IPS-11a (cell line): ENCODE results near the gene CHST15.
"Not testable (repeated sequence)": the region's sequence is repeated elsewhere in the genome, so short reads cannot be mapped to it uniquely, and the experiment has no call there.

Source experiments
- H3K4me3 ChIP-seq: one replicate; pipeline ENCODE4 v1.5.1; 2013; ENCODE audit warnings: low read depth, low read length, control low read depth

Gene CHST15

DNA sequence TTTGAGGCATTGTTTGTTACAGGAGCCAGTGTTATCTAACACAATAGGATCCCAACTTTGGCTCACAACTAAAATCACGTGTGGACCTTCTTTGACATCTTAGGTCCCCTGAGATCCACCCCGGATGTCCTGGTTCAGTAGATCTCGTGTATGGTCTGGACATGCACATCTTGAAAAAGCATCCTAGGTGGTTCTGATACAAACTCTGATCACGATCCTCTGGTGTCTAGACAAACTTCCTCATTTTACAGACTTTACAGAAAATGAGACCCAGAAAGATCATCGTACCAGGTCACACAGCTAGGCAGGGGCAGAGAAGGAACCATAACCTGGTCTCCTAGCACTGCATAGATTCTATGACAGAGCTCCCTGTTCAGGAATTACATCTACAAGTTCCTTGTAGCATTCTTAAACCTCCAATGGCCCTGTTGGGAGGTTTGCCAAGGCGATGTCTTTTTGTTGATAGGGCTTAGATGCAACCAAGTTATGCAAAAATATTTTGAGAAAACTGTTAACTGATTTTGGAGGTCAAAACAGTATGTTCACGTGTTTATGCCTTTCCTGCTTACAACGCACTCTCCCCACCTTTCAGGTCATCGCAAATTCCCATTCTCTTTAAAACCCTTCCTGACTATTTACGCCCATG is 30.8 kb upstream of the CHST15 start:
- H3K4me3 ChIP-seq: no peak overlapping the region

DNA sequence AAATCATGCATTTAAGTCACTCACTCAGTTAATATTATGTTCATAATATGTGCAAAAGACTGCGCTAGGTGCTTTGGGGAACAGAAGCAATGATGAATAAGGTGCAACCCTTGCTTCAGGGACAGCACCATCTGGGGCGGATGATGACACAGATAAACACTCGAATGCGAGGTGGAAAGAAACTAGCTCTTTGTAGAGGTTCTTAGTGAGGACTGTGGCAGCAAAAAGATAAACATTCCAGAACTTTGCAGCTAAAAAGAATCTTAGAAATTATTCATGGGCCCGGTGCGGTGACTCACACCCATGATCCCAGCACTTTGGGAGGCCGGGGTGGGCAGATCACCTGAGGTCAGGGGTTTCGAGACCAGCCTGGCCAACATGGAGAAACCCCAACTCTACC is 29.8 kb upstream of the CHST15 start:
- no peak overlapping the region for H3K4me3 ChIP-seq

DNA sequence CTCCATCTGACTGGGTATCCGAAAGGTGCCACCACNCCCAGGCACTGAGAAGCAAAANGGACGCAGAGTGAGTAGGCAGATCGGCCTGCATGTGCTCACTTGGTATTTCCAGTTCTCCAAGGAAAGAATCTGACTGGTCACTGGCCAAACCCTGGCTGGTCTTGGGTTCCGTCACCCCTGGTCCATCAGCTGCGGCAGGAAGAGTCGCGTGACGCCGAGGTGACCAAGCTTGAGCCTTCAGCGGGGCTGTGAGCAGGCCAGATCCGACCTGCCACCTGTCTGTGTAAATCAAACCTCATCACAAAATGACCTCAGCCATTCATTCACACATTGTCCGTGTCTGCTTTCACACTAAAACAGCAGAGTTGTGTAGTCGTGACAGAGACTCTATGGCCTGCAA is 28.8 kb upstream of the CHST15 start:
- H3K4me3 ChIP-seq: no peak overlapping the region

DNA sequence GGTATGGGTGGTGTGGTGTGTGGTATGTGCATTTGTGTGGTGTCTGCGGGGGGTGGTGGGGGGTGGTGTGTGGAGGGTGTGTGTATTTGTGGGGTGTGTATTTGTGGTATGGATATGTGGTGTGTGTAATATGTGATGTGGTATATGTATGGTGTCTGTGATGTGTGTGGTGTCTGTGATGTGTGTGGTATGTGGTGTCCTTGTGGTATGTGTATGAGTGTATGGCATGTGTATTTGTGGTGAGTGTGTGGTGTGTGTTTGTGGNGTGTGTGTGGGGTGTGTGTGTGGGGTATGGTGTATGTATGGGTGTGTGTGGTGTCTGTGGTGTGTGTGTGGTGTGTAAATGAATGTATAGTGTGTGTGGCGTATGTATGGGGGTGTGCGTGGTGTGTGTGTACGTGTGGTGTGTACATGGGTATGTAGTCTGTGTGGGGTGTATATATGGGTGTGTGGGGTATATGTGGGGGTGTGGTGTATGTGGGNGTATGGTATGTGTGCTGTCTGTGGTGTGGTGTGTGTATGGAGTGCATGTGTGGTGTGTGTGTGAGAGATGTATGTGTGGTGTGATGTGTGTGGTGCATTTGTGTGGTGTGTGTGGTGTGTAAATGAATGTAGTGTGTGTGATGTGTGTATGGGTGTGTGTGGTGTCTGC is 27.1 kb upstream of the CHST15 start:
- no peak overlapping the region for H3K4me3 ChIP-seq

DNA sequence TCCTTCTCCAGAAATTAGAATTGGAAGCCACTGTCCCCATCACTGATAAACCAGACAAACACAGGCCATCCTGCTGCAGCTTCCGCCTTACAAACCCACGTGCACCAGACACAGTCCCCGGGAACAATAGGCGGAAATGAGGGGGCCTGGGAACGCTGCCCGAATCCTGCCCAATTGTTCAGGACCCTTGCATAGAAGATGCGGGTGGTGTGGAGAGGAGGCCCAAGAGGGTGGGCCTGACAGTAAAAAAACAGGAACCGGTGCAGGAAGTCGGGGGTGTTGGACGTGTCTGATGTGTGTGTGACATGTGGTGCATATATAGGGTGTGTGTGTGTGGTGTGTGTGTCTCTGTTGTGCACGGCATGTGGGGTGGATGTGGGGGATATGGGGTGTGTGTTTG is 26.5 kb upstream of the CHST15 start:
- H3K4me3 ChIP-seq: no peak overlapping the region

DNA sequence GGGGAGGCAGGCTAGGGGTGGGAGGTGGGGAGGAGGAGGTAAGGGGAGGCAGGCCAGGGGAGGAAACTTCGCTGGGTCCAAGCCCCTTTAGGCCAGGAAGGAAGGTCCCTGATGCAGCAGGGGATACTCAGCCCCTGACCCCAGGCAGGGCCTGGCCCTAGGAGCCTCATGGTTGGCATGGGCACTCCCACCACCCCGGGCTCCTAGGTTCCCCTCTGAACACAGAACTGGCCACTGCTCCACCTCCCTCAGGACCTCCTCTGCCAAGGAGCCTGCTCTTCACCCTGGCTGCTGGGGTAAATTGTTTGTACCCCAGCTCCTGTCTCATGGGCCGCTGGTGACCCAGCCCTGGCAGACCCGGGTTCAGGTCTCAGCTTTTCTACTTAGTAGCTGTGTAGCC is 25.8 kb upstream of the CHST15 start:
- no peak overlapping the region for H3K4me3 ChIP-seq

DNA sequence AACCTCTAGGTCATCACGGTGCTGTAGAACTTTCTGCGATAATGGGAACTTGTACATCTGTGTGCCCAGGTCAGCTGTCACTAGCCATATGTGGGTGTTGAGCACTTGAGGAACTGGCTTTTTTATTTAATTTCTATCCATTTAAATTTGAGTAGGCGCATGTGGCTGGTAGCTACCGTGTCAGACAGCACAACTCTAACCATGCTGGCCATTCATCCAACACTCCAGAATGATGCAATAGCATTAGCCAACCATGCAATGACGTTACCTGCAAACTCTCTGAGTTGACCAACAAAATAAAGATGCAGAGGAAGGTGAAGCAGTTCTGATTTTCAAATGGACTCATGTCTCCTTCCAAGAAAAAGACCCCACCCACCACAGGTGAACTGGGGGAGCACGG is 24.4 kb upstream of the CHST15 start:
- no peak overlapping the region for H3K4me3 ChIP-seq

DNA sequence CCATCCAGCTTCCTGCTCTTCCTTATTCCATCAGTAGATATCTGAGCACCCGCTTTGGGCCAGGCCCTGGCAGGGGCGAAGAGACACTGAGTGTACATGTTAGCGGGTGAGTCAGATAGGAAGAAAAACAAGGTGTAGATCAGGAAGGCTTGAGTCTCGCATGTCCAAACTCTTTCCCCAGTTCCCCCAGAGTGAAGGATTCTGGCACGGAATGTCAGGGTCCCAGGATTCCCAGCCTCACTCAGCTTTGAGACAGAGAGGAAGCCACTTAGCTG is 24.1 kb upstream of the CHST15 start:
- no peak overlapping the region for H3K4me3 ChIP-seq

DNA sequence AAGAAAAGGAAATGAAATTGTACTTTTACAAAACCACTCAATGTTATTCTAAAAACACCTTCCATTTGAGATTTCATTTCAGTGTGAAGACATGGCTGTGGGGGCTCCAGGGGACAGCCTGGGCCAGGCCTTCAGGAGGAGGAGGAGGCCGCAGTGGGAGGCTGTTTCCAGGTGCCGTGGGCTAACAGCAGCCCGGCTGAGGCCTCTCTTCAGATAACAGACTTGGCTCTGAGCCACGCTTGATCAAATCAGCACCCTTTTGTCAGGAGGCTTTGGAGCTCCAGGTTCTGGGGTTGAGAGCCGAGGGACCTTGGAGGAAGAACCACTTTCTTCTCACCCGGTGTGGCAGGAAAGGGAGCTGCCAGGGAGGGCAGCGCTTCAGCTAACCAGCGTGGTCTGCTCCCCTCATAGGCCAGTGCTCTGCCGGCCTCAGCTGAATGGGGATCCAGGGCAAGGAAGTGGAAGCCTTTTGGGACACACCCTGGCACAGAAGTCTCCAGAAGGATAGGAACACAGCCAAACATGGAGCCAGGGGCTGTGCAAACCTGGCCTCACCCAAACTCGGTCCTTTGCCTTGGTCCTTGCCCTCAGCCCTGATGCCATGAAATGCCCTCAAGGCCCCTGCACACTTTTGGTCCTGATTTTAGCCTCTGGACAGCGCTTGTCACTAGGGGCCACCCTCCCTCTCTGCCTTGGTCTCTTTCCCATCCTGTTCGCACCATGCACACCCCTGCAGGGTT is 23.5 kb upstream of the CHST15 start:
- no peak overlapping the region for H3K4me3 ChIP-seq

DNA sequence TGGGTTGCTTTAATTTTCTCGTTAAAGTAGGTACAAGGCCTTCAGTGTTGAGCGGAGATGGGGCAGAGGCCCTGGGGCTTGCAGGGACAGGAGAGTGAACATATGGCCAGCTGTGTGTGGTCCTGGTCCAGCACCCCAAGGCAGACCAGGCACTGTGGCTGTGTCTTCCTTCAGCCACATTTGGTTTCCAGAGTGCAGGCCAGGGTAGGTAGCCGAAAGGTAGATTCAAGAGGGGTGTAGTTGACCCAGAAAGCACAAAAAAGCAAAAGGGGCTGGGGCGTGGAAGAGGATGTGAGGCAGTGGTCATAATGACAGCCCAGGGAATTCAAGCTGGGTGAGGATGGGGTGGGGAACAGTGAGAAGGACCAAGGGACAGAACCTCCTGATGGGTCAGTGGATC is 21.3 kb upstream of the CHST15 start:
- H3K4me3 ChIP-seq: no peak overlapping the region

DNA sequence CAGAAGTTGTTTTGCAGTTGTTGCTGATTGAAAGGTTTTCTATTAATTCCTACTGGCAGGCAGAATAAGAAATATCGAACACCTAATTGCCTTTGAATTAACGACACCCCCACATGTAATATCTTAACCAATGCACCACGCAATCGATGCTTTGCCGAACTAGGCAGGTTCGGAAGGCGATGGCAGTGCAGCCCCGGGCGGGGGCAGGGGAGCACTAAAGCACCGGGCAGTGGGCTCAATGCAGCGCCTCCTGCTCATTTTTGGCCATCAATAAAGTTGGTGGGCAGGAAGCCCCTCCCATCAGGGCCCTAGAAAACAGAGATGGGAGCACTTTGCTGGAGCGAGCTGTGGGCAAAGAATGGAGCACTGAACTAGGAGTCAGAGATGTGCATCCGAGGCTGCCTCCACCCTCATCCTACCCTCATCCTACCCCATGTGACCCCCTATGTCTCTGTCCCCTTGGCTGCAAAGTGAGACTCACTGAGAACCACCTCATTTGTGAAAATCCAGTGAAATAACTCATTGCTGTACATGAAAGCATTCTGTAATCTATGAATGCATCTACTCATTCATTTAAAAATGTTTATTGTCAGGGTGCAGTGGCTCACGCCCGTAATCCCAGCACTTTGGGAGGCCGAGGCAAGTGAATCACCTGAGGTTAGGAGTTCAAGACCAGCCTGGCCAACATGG is 19.6 kb upstream of the CHST15 start:
- H3K4me3 ChIP-seq: no peak overlapping the region

DNA sequence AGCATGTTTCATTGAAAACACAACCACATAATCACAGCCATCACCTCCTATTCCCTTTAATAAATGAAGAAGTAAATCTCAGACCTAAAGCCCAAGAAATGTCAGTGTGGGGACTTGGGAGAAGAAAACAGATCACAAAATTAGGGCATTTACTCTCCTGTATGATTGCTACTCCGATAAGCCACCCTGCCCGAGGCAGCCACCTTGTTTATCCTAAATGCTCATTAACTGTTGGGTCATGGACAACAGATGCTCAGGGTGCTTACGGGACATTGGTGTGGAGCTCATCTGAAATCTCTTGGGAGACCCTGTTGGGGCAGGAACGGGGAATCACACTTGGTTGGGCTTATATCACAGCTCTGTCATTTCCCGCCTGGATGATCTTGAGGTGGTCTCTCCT is 17.5 kb upstream of the CHST15 start:
- H3K4me3 ChIP-seq: no peak overlapping the region

DNA sequence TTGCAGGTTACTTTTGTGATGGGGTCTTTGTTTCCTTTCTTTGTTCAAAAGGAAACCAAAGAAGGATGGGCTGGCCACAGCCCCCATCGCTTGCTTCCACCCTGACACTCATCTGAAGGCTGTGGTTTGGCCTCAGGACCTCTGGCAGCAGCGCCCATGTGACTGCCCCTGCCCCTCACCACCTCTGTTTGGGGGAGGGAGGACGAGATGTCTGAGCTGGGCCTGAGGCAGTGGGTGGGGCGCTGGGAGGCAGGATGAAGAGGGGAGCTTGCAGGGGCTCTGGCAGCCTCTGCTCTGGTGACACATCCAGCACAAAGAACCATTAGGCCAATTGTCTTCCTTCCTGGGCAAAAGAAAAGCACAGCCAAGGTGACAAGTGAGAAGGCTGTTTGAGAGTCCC is 15.9 kb upstream of the CHST15 start:
- no peak overlapping the region for H3K4me3 ChIP-seq

DNA sequence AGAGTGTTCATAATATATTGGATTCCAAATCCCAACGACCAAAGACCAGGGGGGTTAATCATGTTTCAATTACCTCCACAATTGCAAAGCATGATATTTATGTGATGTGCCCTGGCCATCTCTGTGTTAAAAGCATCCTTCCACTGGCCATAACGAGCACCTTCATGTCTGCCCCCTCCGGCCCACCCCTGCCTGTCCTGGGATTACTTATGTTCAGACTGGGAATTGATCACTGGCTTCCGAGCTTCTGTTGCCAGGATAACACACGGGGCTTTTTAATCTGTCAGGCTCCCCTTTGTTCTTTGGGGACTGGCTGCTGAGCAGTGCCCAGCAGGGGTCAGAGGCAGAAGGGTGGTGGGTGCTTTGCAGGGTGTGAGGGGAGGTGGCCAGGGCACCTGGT is 13.7 kb upstream of the CHST15 start:
- H3K4me3 ChIP-seq: no peak overlapping the region

DNA sequence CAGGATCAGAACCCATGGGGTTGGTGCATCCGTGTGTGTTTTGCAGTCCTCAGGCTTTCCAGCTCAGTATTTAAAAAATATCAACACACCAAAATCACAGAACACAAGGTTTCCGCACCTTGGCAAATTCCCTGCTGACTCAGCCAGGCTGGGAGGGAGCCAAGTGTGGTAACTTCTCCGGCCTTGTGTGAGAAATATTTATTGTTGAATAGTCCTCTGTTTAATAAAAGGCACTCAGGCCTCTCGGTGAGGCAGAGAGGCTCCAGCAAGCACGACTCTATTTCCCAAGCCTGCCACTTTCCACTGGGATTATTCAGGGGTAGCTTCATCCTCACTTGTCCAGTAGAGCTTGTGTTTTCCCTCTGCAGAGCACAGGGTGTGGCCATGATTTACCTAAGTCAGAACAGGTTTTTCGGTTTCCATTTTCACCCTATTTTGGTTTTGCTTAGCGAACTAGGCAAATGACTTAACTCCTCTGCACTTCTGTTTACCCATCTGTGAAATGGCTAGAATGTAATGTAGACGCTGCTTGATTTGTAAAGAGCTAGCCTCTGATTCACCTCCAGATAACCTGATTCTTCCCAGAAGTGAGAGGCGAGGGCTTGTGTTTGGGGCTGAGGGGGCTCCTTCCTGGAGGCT is 13.0 kb upstream of the CHST15 start:
- H3K4me3 ChIP-seq: no peak overlapping the region

DNA sequence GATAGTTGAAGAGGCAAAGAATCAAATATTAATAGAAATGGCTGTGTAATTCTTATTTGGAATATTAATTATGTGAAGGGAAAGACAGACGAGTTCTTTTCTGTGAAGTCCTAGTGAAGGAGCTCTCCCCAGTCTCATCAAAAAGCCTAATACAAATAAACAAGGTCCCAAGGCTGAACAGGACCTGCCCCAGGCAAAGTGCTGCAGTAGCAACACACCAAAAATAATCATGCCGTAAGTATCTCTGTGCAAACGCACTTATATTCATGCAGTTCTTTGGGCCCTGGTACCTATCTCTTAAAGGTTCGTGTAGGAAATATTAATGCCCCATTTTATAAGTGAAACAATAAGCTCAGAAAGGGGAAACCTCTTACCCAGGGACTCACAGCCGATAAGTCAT is 12.2 kb upstream of the CHST15 start:
- H3K4me3 ChIP-seq: no peak overlapping the region

DNA sequence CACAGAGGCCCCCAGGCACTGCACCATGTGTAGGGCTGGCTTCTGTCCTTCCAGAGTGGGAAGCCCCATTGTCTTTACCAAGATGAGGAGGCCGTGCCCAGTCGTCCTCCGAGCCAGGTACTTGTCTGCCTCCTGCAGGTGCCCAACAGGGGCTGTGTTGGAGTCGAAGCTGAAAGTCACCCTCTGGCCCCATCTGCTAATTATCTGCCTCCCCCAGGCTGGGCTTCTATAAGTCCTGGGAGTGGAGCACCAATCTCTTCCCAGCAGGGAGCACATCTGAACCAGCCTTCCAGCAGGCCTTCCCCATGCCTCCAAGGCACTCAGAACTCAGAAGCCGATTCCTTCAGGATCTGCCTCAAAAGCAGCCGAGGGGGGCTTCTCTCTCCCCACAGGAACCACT is 11.6 kb upstream of the CHST15 start:
- H3K4me3 ChIP-seq: no peak overlapping the region

DNA sequence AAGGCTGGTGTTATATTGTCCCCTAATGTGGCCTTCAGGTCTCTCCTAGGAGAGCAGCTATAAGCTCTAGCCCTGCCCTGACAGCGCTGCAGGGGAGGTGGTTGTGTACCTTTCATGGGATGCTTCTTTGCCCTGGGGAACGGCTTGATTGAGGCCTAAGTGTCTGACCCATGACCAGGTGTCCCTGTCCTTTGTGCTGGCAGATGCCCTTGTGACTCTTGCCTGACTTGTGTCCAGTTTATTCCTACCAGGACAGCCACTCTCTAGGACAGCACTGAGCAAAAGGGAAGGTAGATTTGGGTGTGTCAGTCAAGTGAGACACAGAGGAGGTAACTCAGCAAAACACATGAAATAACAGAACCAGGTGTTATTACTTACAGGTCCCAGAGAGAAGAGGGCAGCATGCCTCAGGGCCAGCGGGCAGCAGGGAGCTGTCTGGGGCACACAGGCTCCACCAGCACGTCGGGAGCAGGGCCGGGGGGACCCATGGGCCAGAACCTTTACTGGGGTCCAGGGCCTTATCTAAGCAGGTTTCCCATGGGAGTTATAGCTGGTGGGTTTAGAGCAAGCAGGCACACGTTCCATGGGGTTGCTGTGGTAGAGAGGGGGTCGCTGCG is 10.7 kb upstream of the CHST15 start:
- no peak overlapping the region for H3K4me3 ChIP-seq

DNA sequence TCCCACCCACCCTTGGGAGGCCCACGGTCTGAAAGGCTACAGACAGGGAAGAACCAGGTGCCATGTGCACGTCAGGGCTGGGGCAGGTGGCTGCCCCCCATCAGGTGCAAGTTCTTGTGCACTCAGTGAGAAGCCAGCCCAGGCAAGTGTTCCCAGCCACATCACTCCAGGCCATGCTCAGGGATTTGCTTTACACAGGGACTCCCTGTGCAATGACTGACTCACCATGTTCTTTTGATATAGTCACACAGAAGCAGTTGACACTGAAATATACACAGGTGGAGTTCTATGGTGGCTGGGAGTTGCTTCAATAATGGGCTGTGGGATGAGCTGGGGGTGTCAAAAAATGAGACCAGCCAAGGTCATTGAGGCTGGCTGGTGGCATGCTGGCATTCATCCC is 8.0 kb upstream of the CHST15 start:
- H3K4me3 ChIP-seq: no peak overlapping the region

DNA sequence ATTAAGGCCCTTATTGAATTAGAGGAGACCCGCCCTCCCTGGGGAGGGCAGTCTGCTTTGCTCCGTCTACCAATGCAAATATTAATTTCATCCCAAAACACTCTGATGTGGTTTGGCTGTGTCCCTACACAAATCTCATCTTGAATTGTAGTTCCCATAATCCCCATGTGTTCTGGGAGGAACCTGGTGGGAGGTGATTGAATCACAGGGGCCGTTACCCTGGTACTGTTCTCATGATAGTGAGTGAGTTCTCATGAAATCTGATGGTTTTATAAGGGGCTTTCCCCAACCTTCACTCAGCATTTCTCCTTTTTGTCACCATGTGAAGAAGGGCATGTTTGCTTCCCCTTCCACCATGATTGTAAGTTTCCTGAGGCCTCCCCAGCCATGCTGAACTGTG is 7.3 kb upstream of the CHST15 start:
- not testable (repeated sequence) for H3K4me3 ChIP-seq

DNA sequence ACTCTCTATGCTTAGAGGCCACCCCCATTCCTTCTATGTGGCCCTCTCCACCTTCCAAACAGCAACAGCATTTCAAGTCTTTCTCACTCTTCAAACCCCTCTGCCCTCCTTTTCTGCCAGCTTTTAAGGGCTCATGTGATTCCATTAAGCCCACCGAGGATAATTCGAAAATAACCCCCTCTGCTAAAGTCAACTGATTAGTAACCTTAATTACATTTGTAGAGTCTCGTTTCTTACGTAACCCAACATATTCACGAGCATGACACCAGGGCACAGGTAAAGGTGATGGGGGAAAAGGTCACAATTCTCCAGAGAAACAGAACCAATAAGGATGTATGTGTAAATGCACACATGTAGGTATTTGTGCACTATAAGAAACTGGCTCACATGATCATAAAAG is 6.7 kb upstream of the CHST15 start:
- H3K4me3 ChIP-seq: no peak overlapping the region
